Ishikawa (cell line): ENCODE measurements around the gene NDUFAF5.

Source experiments
- NFIC ChIP-seq: IDR thresholded peaks from 2 replicates; pipeline ENCODE4 v1.6.1; 2012
- RAD21 ChIP-seq: IDR thresholded peaks from 2 replicates; pipeline ENCODE4 v1.6.1; 2012; ENCODE audit warnings: low read depth
- TF ChIP-seq, protein P1 (sequence below): IDR thresholded peaks from 2 replicates; pipeline ENCODE4 v1.6.1; 2012

DNA sequence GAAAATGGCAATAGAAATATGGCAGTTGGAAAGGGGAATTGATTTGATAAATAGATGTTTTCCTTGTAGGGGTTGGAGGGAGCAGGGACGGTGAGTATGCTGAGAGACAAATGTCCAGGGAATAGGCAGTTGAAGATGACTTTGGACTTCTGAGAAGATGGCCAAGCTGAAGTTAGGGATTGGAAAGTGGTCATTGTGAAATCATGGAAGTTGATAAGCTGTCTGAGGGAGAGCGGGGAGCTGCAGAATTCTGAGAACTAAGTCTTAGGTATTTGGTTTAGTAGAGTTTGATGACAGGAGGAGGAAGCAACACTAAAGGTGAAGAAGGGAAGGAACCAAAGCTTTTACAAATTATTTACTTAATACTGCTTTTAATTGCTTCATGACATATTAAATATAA, 15.1 kb downstream of the NDUFAF5 start:
- TF ChIP-seq RAD21 (no peak), NFIC (no peak)
- TF ChIP-seq, protein P1, sequence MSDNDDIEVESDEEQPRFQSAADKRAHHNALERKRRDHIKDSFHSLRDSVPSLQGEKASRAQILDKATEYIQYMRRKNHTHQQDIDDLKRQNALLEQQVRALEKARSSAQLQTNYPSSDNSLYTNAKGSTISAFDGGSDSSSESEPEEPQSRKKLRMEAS: no peak
